DOHH2 (cell line): Measurements from ENCODE around the gene RASGEF1C.

ENCODE experiments used
- H3F3A ChIP-seq: fragments of 200-600 bp; sonication (generic), shearing (Covaris generic); 2 replicates; pipeline ENCODE4 v1.6.0; 2016; ENCODE audit warnings: antibody characterized with exemption, mild to moderate bottlenecking; ENCODE audit not compliant: control insufficient read depth, insufficient read depth
- H3K27ac ChIP-seq: fragments of 200-600 bp; sonication (generic); 2 replicates; pipeline ENCODE4 v1.5.1; 2014; ENCODE audit warnings: low read depth, mild to moderate bottlenecking, low read length, moderate library complexity
- H3K27me3 ChIP-seq: fragments of 200-600 bp; sonication (generic); 2 replicates; pipeline ENCODE4 v1.6.1; 2014; ENCODE audit warnings: mild to moderate bottlenecking, low read length, mixed read lengths; ENCODE audit not compliant: control insufficient read depth
- H3K36me3 ChIP-seq: fragments of 200-600 bp; sonication (generic); 2 replicates; pipeline ENCODE4 v1.6.1; 2014; ENCODE audit warnings: mild to moderate bottlenecking, low read length, moderate library complexity, mixed read lengths; ENCODE audit not compliant: control insufficient read depth
- H3K4me1 ChIP-seq: fragments of 200-600 bp; sonication (generic); 2 replicates; pipeline ENCODE4 v1.6.1; 2014; ENCODE audit warnings: mild to moderate bottlenecking, low read length, mixed read lengths; ENCODE audit not compliant: control insufficient read depth
- H3K4me2 ChIP-seq: fragments of 200-600 bp; sonication (generic); 2 replicates; pipeline ENCODE4 v1.6.0; 2014; ENCODE audit warnings: mild to moderate bottlenecking, low read length, moderate library complexity
- H3K4me3 ChIP-seq: fragments of 200-600 bp; sonication (generic); 2 replicates; pipeline ENCODE4 v1.5.1; 2014; ENCODE audit warnings: mild to moderate bottlenecking, low read length, mixed read lengths
- H3K79me2 ChIP-seq: fragments of 200-600 bp; sonication (generic); 2 replicates; pipeline ENCODE4 v1.6.1; 2014; ENCODE audit warnings: mild to moderate bottlenecking, low read length, mixed read lengths; ENCODE audit not compliant: control insufficient read depth
- H3K9me2 ChIP-seq: fragments of 200-600 bp; sonication (generic); replicated peaks from 2 replicates; pipeline ENCODE4 v1.6.1; 2014; ENCODE audit warnings: mild to moderate bottlenecking, low read length, mixed read lengths; ENCODE audit not compliant: control insufficient read depth
- H3K9me3 ChIP-seq: fragments of 200-600 bp; sonication (generic); 2 replicates; pipeline ENCODE4 v1.6.1; 2014; ENCODE audit warnings: antibody characterized with exemption, low read length, mixed read lengths; ENCODE audit not compliant: control insufficient read depth, insufficient read depth
- H4K20me1 ChIP-seq: fragments of 200-600 bp; sonication (generic); 2 replicates; pipeline ENCODE4 v1.6.0; 2014; ENCODE audit warnings: low read depth, mild to moderate bottlenecking, antibody characterized with exemption, low read length, moderate library complexity; ENCODE audit not compliant: control insufficient read depth, insufficient read depth
- EZH2phosphoT487 ChIP-seq: fragments of 200-600 bp; sonication (generic); IDR thresholded peaks from 2 replicates; pipeline ENCODE4 v1.6.1; 2017; ENCODE audit warnings: borderline replicate concordance, mild to moderate bottlenecking, antibody characterized with exemption, low read length, moderate library complexity, mixed read lengths
- TF ChIP-seq, protein P1 (sequence below): fragments of 200-600 bp; sonication (generic); IDR thresholded peaks from one replicate; pipeline ENCODE4 v1.5.1; 2014; ENCODE audit warnings: antibody characterized with exemption, mild to moderate bottlenecking, low read depth, low read length; ENCODE audit not compliant: poor library complexity, severe bottlenecking

RASGEF1C gene

GRCh38 chr5:180067986-180068385, 141.0 kb downstream of the RASGEF1C start:
- H3K4me1 ChIP-seq, result no peaks in the 10 kb centered on the region
- H3K4me2 ChIP-seq, result no peak overlapping the region
- H3K9me2 ChIP-seq, result no peaks in the 10 kb centered on the region
- H4K20me1 ChIP-seq, result no peaks in the 10 kb centered on the region
- H3K4me3 ChIP-seq, result no peak overlapping the region
- no peak for TF ChIP-seq EZH2phosphoT487
- TF ChIP-seq, protein P1, sequence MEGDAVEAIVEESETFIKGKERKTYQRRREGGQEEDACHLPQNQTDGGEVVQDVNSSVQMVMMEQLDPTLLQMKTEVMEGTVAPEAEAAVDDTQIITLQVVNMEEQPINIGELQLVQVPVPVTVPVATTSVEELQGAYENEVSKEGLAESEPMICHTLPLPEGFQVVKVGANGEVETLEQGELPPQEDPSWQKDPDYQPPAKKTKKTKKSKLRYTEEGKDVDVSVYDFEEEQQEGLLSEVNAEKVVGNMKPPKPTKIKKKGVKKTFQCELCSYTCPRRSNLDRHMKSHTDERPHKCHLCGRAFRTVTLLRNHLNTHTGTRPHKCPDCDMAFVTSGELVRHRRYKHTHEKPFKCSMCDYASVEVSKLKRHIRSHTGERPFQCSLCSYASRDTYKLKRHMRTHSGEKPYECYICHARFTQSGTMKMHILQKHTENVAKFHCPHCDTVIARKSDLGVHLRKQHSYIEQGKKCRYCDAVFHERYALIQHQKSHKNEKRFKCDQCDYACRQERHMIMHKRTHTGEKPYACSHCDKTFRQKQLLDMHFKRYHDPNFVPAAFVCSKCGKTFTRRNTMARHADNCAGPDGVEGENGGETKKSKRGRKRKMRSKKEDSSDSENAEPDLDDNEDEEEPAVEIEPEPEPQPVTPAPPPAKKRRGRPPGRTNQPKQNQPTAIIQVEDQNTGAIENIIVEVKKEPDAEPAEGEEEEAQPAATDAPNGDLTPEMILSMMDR, result no peak
- no peaks in the 10 kb centered on the region for H3K36me3 ChIP-seq
- H3F3A ChIP-seq, result no peaks in the 10 kb centered on the region
- H3K27me3 ChIP-seq, result peaks cover 21% of the 10 kb centered on the region
- H3K9me3 ChIP-seq, result no peaks in the 10 kb centered on the region
- no peak overlapping the region for H3K27ac ChIP-seq
- H3K79me2 ChIP-seq, result no peaks in the 10 kb centered on the region

GRCh38 chr5:180060192-180060591, 148.8 kb downstream of the RASGEF1C start:
- Histone ChIP-seq H3F3A (no peaks in the 10 kb centered on the region), H3K79me2 (no peaks in the 10 kb centered on the region), H3K4me1 (no peaks in the 10 kb centered on the region), H3K4me3 (no peak overlapping the region), H3K36me3 (no peaks in the 10 kb centered on the region), H3K27ac (no peak overlapping the region), H3K27me3 (peaks cover 6% of the 10 kb centered on the region), H3K9me3 (no peaks in the 10 kb centered on the region), H3K9me2 (no peaks in the 10 kb centered on the region), H4K20me1 (no peaks in the 10 kb centered on the region), H3K4me2 (no peak overlapping the region)
- TF ChIP-seq, protein P1, result no peak
- TF ChIP-seq EZH2phosphoT487, result no peak

DNA sequence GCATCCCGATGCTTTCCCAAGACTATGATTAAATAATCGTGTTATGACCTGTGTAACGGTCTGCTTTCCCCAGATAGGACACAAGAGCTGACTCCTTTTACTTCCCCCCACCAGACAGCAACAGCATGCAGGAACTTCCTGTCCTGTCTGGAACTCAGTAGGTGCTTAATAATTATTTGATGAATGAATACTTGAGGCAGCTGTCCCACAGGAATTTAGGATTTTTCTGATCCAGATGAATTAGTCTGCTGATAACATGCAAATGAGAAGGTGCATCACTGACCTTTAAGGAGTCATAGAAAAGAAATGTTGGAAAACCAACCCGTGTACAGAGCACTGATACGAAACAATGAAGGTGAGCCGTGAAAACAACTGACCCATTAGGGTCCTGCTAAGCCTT, 149.7 kb downstream of the RASGEF1C start:
- Histone ChIP-seq H3K4me1 (no peaks in the 10 kb centered on the region), H3K4me3 (no peak overlapping the region), H3K27me3 (peaks cover 3% of the 10 kb centered on the region; the same call in 1 of the 2 replicates), H4K20me1 (no peaks in the 10 kb centered on the region), H3K79me2 (no peaks in the 10 kb centered on the region), H3K27ac (no peak overlapping the region), H3K9me3 (no peaks in the 10 kb centered on the region), H3F3A (no peaks in the 10 kb centered on the region), H3K36me3 (no peaks in the 10 kb centered on the region), H3K9me2 (no peaks in the 10 kb centered on the region), H3K4me2 (no peak overlapping the region)
- TF ChIP-seq, protein P1, result no peak
- no peak for TF ChIP-seq EZH2phosphoT487
